ENCODE results near the gene KDM4C. TPM values are rescaled to one million over a fixed set of nuclear protein-coding genes. Genes with fewer than 3 reads are reported as not detected.

The KDM4C gene
- total RNA-seq, 4 donors from 2014 or later: 75.0 to 95.9 (median 88.9) TPM

- H3K27me3 ChIP-seq: no peaks in the 10 kb centered on the region
- TF ChIP-seq POLR2AphosphoS5 (IDR thresholded peaks at IDR 0.05) (no peak), POLR2A (IDR thresholded peaks at IDR 0.05) (no peak), EP300 (IDR thresholded peaks at IDR 0.05; ENCODE audit: low read depth) (no peak)
- TF ChIP-seq, protein P1, sequence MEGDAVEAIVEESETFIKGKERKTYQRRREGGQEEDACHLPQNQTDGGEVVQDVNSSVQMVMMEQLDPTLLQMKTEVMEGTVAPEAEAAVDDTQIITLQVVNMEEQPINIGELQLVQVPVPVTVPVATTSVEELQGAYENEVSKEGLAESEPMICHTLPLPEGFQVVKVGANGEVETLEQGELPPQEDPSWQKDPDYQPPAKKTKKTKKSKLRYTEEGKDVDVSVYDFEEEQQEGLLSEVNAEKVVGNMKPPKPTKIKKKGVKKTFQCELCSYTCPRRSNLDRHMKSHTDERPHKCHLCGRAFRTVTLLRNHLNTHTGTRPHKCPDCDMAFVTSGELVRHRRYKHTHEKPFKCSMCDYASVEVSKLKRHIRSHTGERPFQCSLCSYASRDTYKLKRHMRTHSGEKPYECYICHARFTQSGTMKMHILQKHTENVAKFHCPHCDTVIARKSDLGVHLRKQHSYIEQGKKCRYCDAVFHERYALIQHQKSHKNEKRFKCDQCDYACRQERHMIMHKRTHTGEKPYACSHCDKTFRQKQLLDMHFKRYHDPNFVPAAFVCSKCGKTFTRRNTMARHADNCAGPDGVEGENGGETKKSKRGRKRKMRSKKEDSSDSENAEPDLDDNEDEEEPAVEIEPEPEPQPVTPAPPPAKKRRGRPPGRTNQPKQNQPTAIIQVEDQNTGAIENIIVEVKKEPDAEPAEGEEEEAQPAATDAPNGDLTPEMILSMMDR (IDR thresholded peaks at IDR 0.05): no peak
- in situ Hi-C loops (cut with MboI; ENCODE audit: low pct_ligation_motif_present in 1 of 4, low pct_unique_long_range_greater_than_20kb in 1 of 4, low sequenced_read_pairs in 3 of 4): no loop called here
- H3K4me1 ChIP-seq: no peaks in the 10 kb centered on the region
- H3K27ac ChIP-seq: no peak overlapping the region
- DNase-seq: no peak
- intact Hi-C loops (cut with DNase I; ENCODE audit: low total_unique reads): loop anchor here (5.0 kb wide), 1 partner anchor 363 kb away; no protein-coding TSS in a partner anchor
- no peaks in the 10 kb centered on the region for H3K36me3 ChIP-seq
- WGBS, 2 donors (ENCODE audit: low coverage in 1 of 2): 84 to 92% methylated on average over 2 of the region's 2 CpGs
- H3K9me3 ChIP-seq: no peaks in the 10 kb centered on the region
- no peak overlapping the region for H3K4me3 ChIP-seq
Observed at GRCh38 chr9:6884990-6885389, 127.2 kb downstream of the KDM4C start.

DNA sequence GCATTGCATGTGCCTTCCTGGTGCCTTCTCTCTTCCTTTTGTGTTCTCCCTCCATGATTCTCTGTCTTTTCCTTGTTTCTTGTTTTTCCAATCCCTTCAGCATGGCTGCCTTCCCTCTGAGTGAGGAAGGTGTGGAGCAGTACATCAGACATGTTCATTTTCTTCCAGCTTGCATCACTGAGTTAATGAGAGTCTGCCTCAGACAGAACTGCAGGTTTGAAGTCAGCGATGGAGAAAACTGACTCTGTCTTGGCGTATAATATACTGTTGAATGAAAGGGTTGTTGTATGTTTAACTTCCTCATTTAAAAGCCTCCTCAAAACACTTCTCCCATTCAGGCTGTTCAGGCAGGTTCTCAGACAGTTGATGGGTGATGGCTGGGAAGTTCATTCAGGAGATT lies 129.3 kb downstream of the KDM4C start:
- H3K9me3 ChIP-seq: no peaks in the 10 kb centered on the region
- in situ Hi-C loops (cut with MboI; ENCODE audit: low pct_ligation_motif_present in 1 of 4, low pct_unique_long_range_greater_than_20kb in 1 of 4, low sequenced_read_pairs in 3 of 4): no loop called here
- H3K36me3 ChIP-seq: no peaks in the 10 kb centered on the region
- intact Hi-C loops (cut with DNase I; ENCODE audit: low total_unique reads): loop anchor here (5.0 kb wide), 1 partner anchor 365 kb away; no protein-coding TSS in a partner anchor
- no peak overlapping the region for H3K4me3 ChIP-seq
- H3K27me3 ChIP-seq: no peaks in the 10 kb centered on the region
- no peak for DNase-seq
- TF ChIP-seq EP300 (IDR thresholded peaks at IDR 0.05; ENCODE audit: low read depth) (no peak), POLR2AphosphoS5 (IDR thresholded peaks at IDR 0.05) (no peak), POLR2A (IDR thresholded peaks at IDR 0.05) (no peak)
- TF ChIP-seq, protein P1 (IDR thresholded peaks at IDR 0.05): no peak
- WGBS, 2 donors (ENCODE audit: low coverage in 1 of 2): 83 to 91% methylated on average over 2 of the region's 2 CpGs
- H3K27ac ChIP-seq: no peak overlapping the region
- no peaks in the 10 kb centered on the region for H3K4me1 ChIP-seq

- DNase-seq: no peak
- Histone ChIP-seq H3K4me3 (no peak overlapping the region), H3K27me3 (no peaks in the 10 kb centered on the region), H3K9me3 (no peaks in the 10 kb centered on the region), H3K27ac (no peak overlapping the region), H3K4me1 (no peaks in the 10 kb centered on the region), H3K36me3 (peaks cover 0 to 8% (median 3%) of the 10 kb centered on the region in 4 donors)
- in situ Hi-C loops (cut with MboI; ENCODE audit: low pct_ligation_motif_present in 1 of 4, low pct_unique_long_range_greater_than_20kb in 1 of 4, low sequenced_read_pairs in 3 of 4) (no loop called here), intact Hi-C loops (cut with DNase I; ENCODE audit: low total_unique reads) (loop anchor here (5.0 kb wide), 1 partner anchor 368 kb away; no protein-coding TSS in a partner anchor)
- TF ChIP-seq, protein P1 (IDR thresholded peaks at IDR 0.05): no peak
- TF ChIP-seq POLR2AphosphoS5 (IDR thresholded peaks at IDR 0.05) (no peak), EP300 (IDR thresholded peaks at IDR 0.05; ENCODE audit: low read depth) (no peak), POLR2A (IDR thresholded peaks at IDR 0.05) (no peak)
- 91 to 98% methylated on average over 3 to 5 of the region's 5 CpGs for WGBS, 2 donors (ENCODE audit: low coverage in 1 of 2)
Observed at GRCh38 chr9:6889868-6890267, 132.1 kb downstream of the KDM4C start.

- Histone ChIP-seq H3K9me3 (no peaks in the 10 kb centered on the region), H3K4me3 (no peak overlapping the region), H3K4me1 (peaks cover 0 to 12% (median 1%) of the 10 kb centered on the region in 4 donors), H3K27ac (no peak overlapping the region), H3K27me3 (no peaks in the 10 kb centered on the region), H3K36me3 (peaks cover 0 to 8% (median 3%) of the 10 kb centered on the region in 4 donors)
- in situ Hi-C loops (cut with MboI; ENCODE audit: low pct_ligation_motif_present in 1 of 4, low pct_unique_long_range_greater_than_20kb in 1 of 4, low sequenced_read_pairs in 3 of 4): no loop called here
- 69 to 89% methylated on average over 5 to 6 of the region's 6 CpGs for WGBS, 2 donors (ENCODE audit: low coverage in 1 of 2)
- no peak for TF ChIP-seq POLR2A (IDR thresholded peaks at IDR 0.05)
- TF ChIP-seq POLR2AphosphoS5 (IDR thresholded peaks at IDR 0.05): no peak
- TF ChIP-seq, protein P1 (IDR thresholded peaks at IDR 0.05): no peak
- no peak for TF ChIP-seq EP300 (IDR thresholded peaks at IDR 0.05; ENCODE audit: low read depth)
- intact Hi-C loops (cut with DNase I; ENCODE audit: low total_unique reads): no loop called here
- DNase-seq: no peak
Observed at GRCh38 chr9:6893350-6894131, 135.8 kb downstream of the KDM4C start.
